ENCODE measurements around the gene WSCD2. TPM values are rescaled to one million over a fixed set of nuclear protein-coding genes. Genes with fewer than 3 reads are reported as not detected.

The WSCD2 gene
- total RNA-seq = not detected

DNA sequence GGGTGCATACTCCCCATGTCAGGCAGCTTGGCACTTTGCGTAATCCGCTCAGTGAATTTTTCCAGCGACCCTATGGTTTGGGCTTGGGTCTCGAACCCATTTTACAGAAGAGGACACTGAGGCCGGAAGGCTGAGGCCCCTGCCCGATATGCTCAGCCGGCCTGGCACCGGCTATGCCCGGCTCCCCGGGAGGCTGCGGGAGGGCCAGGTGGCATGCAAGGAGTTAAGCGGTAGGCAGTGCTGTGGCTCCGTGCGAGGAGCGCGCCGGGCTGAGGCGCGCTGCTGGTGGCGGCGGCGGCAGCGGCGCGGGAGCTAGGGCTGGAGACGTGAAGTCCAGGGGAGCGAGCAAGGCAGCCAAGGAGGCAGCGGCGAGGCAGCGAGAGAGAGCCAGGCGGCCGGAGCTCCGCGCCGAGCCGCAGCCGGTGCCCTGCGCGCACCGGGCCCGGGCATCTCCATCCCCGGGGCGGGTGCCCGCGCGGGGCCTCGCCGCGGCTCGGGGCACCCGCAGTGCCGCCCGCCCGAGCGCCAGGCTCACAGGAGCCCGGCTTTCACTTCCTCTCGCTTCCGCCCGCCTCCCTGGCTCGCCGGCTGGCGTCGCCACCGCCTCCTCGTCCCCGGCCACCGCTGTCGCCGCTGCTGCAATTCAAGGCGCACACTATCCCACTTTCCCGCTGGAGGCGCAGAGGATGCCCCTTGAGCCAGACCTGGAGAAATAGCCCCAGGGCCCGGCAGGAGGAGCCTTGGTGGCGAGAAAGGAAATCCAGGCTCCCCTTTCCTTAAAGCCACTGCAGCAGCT, at the start of gene WSCD2:
WSCD2 (plus strand) TSS at position 272 of the 796 bp plus-strand sequence. CDS start 66,545 bp downstream, outside the sequence.

Other genes starting within 250 kb of the WSCD2 start
- gene CMKLR1, start 210.0 kb downstream of the WSCD2 start, total RNA-seq = under 1 TPM in 1 of 2 donors, not detected in 1; under 0.01 TPM

Data from melanocyte of skin (primary cell).